Activated CD4-positive, alpha-beta T cell treated with anti-CD3 and anti-CD28 coated beads, Interleukin-2, amount 50 U/mL, for 48 hours (primary cell): ENCODE data around the gene PIP4K2B.
"Not testable (repeated sequence)": the region's sequence is repeated elsewhere in the genome, so short reads cannot be mapped to it uniquely, and the experiment has no call there.

Source experiments
- DNase-seq, 2 experiments: peaks; one replicate each; pipeline ENCODE4 v3.0.0-alpha.2; 2020

PIP4K2B gene

GRCh38 chr17:38799501-38800236 is at the start of gene PIP4K2B:
TSS of gene PIP4K2B (minus strand) at chr17:38799556. CDS start at chr17:38799424, 132 bp downstream.
- DNase-seq: peak; percentile 90 to 93

DNA sequence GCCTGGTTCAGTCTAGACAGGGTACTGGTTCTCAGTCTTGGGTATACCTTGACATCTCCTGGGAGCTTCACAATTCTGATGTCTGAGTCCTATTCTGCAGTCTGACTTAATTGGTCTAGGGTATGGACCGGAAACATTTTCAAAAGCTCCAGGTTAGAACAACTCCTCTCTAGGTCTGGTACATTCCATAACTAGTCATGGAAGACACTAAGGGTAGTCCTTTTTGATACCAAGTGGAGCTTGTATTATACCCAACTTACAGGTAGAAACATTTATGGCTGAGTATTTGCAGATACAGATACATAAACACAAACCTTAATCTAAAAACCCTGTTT is 49.2 kb upstream of the PIP4K2B start:
- no peak for DNase-seq

DNA sequence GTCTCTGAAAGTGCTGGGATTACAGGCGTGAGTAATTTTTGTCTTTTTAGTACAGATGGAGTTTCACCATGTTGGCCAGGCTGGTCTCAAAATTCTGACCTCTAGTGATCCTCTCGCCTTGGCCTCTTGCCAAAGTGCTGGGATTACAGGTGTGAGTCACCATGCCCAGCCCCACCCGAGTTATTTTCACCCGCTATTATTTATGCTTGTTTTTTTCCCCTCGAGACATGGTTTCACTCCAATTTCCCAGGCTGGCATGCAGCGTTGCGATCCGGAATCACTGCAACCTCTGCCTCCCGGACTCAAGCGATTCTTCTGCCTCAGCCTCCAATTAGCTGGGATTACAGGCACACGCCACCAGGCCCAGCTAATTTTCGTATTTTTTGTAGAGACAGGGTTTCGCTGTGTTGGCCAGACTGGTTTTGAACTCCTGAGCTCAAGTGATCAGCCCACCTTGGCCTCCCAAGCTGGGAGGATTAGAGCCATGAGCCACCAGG is 45.0 kb upstream of the PIP4K2B start:
- DNase-seq: no peak

GRCh38 chr17:38825762-38826247 is 26.4 kb upstream of the PIP4K2B start:
- no peak for DNase-seq

GRCh38 chr17:38824899-38825761 is 25.8 kb upstream of the PIP4K2B start, which contains the start of gene CWC25:
TSS of gene CWC25 (minus strand) at chr17:38825321. CDS start at chr17:38825183, 138 bp downstream.
- DNase-seq: peak; percentile 97

DNA sequence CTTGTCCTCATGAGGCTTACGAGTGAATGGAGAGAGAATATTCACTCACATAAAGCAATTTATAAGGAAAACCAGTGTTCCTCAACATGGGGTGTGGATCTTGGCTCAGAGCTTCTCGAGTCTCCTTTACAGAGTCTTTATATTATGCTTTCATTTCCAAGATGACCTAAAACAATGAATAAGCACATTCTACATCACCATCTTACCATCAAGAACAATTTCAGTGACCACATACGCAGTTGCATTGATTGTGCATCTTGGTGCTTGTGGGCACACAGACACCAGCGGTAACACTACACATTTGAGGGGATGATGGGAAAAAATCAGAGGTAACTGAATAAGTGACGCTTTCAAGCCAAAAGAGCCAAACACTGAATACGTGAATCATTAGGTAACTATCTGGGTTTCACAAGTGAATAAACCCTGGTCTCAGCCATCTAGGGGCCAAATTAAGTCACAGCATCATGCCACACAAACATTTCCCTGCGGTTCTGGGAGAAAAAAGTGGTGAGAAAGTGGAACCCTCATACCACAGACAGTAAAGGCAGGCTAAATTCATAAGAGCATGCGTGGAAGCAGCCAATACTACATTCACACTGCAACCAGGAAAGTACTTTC is 16.3 kb upstream of the PIP4K2B start:
- peak in 1 of 2 experiments; percentile 38 for DNase-seq

GRCh38 chr17:38809828-38810227 is 10.5 kb upstream of the PIP4K2B start:
- no peak for DNase-seq

DNA sequence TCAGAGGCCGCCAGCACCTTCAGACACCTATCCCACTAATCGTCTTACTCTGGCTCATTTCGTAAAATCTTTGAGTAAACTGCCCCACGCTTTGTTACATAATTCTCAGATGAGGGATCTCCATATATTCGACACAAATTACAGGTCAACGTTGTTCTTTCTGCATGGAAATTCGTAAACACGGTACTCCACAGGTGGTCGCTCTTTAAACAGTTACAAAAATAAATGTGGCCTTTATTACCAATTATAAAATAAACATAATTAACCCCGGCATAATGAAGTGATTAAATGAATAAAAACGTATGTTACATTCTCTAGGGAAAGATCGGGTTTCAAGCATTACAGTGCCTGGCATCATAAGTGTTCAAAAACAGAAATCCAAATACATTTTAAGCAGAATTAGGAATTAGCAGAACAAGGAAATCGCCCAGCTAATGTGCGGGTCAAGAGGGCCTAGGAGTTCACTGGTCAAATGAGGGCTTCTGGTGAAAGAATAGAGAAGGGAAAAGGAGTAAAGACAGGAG is 943 bp upstream of the PIP4K2B start:
- DNase-seq: no peak

GRCh38 chr17:38798614-38799500 is 499 bp downstream of the PIP4K2B start:
- DNase-seq: peak; percentile 50 to 58

DNA sequence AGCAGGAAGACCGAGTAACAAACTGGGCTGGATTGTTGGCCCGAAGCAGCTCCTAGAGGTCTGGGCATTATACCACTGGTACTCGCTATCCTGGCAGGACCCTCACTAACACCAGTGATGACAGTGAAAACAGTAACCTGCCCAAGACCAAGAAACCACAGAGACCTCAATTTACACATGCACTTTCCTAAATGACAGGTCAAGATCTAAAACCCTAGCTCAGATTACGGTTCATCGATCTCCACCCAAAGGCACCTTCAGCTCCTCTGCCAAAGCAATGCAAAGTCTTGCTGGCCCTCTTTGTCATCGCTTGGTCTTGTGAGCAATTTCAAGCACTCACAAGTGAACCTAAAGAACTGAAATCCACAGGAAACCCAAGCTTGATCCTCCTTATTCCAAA is 1.5 kb downstream of the PIP4K2B start:
- DNase-seq: no peak

DNA sequence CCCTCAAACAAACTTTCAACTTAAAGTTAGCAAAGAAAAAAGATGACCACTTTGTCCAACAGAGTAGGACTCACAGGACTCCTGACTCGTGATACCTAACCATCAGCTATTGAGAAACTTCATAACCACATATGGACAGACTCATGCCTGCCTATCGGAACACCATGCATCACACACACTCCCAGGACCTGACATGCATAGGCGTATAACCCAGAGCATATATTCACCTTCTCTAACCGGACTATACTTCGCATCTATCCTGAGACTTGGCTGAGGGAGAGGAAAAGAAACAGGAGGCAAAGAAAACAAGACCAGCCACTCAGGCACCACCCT is 2.2 kb downstream of the PIP4K2B start:
- DNase-seq: no peak

GRCh38 chr17:38796451-38797157 is 2.8 kb downstream of the PIP4K2B start:
- DNase-seq: no peak

- no peak for DNase-seq
Observed at GRCh38 chr17:38794221-38794620, 5.1 kb downstream of the PIP4K2B start.

GRCh38 chr17:38791162-38791561 is 8.2 kb downstream of the PIP4K2B start:
- DNase-seq: no peak

DNA sequence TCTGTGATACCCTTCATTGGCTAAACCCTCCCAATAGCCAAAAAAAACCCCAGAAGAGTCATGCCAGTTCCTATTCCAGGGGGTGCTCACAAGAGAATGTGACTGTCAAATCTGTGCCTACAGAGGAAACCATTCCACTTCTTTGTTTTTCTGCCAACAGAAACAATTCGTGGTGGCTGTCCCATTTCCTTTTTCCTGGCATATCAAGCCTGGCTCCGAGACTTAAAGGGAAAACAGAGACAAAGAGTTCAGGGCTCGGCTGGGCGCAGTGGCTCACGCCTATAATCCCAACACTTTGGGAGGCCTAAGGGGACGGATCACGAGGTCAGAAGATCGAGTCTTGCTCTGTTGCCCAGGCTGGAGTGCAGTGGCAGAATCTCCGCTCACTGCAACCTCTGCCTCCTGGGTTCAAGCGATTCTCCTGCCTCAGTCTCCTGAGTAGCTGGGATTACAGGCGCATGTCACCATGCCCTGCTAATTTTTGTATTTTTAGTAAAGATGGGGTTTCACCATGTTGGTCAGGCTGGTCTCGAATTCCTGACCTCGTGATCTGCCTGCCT is 9.1 kb downstream of the PIP4K2B start:
- not testable (repeated sequence) for DNase-seq

GRCh38 chr17:38789185-38789584 is 10.2 kb downstream of the PIP4K2B start:
- no peak for DNase-seq

GRCh38 chr17:38787999-38788398 is 11.4 kb downstream of the PIP4K2B start:
- DNase-seq: not testable (repeated sequence)

- no peak for DNase-seq
Observed at GRCh38 chr17:38786372-38786771, 13.0 kb downstream of the PIP4K2B start.

DNA sequence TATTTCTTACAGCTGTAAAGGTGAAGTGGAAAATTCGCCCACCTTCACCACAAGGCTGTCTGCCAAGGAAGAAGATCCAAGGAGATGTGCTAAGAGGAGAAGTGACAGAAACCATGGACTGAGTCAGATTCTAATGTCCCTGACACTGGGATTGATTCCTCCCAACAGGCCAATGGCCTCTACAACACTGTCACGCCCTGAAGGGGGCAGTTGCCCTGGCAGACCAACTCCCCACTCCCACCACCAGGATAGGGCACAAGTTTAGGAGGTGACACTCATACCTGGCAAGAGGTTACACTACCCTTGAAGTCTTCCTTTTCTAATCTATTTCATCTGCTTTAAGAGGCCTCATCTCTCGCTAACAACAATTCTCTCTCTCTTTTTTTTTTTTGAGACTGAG is 16.1 kb downstream of the PIP4K2B start:
- DNase-seq: no peak

DNA sequence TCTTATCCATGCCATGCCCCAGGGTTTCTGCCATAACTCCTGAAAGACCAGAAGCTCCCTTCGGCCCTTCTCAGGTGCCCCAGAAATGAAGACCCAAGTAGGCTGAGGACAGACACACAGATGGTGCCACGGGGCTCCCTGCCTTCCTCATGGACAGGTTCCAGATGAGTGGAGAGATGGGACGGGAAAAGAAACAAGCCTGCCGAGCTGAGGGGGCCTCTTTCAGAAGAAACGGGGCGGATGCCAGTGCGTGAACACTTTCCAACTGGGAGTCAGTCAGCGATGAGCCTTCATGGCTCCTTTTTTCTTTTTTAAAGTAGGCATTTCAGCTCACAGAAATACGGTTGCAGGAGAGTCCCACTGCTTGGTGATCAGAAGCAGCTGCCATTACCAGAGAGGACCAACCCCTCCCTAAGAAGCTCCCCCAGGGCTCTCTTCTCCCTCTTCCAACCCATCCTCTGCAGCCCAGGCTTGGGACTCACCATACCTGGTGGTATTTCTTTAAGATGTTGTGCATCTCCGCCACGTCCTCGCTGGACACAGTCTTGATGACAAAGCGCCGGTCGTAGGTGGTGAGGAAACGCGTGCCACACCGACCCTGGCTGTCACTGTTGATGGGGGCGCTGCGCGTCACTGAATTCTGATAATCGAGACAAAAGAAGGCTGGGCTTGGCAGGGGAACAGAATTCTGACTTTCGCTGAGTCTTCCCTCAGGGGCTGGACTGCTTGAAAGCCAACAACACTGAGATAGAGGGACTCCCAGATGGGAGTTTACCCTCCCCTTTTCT is 19.2 kb downstream of the PIP4K2B start:
- DNase-seq: no peak
